Activated naive CD8-positive, alpha-beta T cell treated with anti-CD3 and anti-CD28 coated beads for 36 hours (primary cell): Measurements from ENCODE around the gene C1orf210. TPM values are rescaled to one million over a fixed set of nuclear protein-coding genes. Genes with fewer than 3 reads are reported as not detected.

Experiments
- DNase-seq: peaks from one replicate; pipeline ENCODE4 v3.0.0; 2021
- H3K27ac Mint-ChIP-seq: one replicate; pipeline ENCODE4 v1.8.0; 2022; ENCODE audit warnings: mild to moderate bottlenecking, moderate library complexity, mixed read lengths
- H3K27me3 Mint-ChIP-seq: one replicate; pipeline ENCODE4 v1.8.0; 2022; ENCODE audit warnings: mild to moderate bottlenecking, mixed read lengths
- H3K36me3 Mint-ChIP-seq: one replicate; pipeline ENCODE4 v1.8.0; 2021; ENCODE audit warnings: mild to moderate bottlenecking, mixed read lengths
- H3K4me1 Mint-ChIP-seq: one replicate; pipeline ENCODE4 v1.8.0; 2021; ENCODE audit warnings: mixed read lengths
- H3K4me3 Mint-ChIP-seq: one replicate; pipeline ENCODE4 v1.8.0; 2022; ENCODE audit warnings: mild to moderate bottlenecking, moderate library complexity, mixed read lengths
- H3K9me3 Mint-ChIP-seq: one replicate; pipeline ENCODE4 v1.8.0; 2022; ENCODE audit warnings: mixed read lengths
- total RNA-seq, 2 experiments: library from RNA; stranded (reverse); gene quantifications; one replicate each; pipeline ENCODE4 v1.2.3, GENCODE V29; 2021

C1orf210 gene
- total RNA-seq, 2 experiments from 2014 or later, result not detected

DNA sequence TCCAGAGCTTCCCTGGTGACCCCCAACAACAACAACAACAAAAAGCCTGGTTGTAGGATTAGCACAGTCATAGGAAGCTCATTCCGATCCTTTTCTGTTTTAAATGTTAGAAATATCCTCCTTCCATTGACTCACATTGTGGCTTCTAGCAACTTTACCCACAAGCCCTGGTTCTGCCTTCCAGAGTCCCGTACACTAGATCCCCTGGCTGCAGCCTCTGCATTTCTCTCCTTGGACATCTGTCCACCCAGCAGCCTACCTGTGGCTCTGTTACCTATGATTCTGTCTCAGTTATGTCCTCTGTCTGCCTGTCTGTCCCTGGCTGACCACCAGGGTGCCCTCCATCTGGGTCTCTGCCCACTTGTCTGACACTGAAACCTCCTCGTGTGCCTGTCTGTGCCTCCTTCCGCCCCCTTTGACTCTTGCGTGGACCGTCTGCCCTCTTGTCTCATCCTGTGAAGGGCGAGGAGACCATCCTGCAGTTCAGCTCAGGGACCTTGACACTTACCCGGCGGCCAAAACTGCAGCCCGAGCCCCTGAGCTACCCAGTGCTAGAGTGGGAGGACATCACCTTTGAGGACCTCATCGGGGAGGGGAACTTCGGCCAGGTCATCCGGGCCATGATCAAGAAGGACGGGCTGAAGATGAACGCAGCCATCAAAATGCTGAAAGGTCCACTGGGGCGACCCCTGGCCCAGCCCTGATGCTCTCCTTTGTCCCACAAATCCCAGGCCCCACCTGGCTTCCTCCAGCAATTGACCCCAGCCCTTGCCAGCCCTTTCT, 31.5 kb upstream of the C1orf210 start:
- Mint-ChIP-seq H3K4me3 (no peak overlapping the region), H3K27me3 (no peaks in the 10 kb centered on the region), H3K36me3 (no peaks in the 10 kb centered on the region), H3K27ac (no peak overlapping the region), H3K4me1 (no peaks in the 10 kb centered on the region), H3K9me3 (no peaks in the 10 kb centered on the region)
- no peak for DNase-seq

DNA sequence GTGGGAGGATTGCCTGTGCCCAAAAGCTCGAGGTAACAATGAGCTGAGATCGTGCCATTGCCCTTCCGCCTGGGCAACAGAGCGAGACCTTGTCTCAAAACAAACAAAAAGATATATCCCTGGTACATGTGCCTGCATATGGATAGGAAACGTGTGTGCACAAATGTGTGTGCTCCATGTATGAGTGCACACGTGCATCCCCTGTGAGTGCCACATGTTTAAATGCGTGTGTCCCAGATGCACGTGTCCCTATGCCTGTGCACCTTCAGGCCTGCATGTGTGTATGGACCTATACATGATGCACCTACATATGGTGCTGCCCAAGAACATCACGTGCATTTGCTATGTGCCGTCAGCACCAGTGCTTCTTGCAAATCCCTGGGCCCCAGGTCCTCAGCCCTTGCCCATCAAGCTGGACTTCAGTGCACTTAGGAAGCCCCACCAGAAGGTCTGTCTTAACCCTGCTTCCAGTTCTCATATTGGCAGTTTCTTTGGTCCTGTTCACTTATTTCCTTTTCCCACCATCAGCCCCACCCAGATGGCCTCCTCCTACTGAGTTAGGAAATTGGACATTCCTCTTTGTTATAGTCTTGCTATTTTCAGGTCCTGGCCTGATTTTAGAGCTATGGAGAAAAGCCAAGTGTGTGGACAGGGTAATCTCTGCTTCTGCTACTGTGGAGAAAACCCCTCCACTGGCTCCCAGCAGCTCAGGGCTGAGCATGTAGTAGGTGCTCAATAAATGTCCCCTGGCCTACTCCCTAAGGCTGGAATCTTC, 30.8 kb upstream of the C1orf210 start:
- Mint-ChIP-seq H3K9me3 (no peaks in the 10 kb centered on the region), H3K4me1 (no peaks in the 10 kb centered on the region), H3K27ac (no peak overlapping the region), H3K36me3 (no peaks in the 10 kb centered on the region), H3K4me3 (no peak overlapping the region), H3K27me3 (no peaks in the 10 kb centered on the region)
- no peak for DNase-seq

DNA sequence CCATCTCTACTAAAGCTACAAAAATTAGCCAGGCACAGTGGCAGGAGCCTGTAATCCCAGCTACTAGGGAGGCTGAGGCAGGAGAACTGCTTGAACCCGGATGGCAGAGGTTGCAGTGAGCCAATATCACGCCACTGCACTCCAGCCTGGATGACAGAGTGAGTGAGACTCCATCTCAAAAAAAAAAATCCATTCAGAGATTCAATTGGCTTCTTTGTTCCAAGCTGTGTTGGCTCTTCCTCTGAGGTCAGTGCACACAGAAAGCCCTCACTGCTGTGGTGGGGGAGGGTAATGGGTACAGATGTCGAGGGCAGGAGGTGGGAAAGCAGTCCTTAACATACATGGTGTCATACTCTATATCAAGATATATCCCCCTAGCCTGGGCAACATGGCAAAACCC, 30.1 kb upstream of the C1orf210 start:
- no peak for DNase-seq
- Mint-ChIP-seq H3K9me3 (no peaks in the 10 kb centered on the region), H3K4me3 (no peak overlapping the region)

DNA sequence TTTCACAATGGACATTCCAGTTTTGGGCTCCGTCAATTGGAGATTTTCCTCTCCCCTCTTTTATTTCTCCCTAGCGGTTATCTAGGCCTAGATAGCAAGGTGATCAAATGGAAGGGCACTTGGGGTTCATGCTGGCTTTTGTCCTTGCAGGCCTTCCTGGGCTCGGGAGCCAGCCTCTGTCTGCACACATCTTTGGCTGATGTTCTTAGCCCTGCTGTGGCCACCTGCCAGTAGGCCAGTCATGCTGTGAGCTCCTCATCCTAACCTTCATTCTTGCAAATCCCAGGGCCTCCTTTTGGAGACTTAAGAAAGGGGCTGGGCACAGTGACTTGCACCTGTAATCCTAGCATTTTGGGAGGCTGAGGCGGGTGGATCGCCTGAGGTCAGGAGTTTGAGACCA, 28.9 kb upstream of the C1orf210 start:
- Mint-ChIP-seq H3K4me3 (no peak overlapping the region), H3K27ac (no peak overlapping the region), H3K4me1 (no peaks in the 10 kb centered on the region), H3K27me3 (no peaks in the 10 kb centered on the region), H3K36me3 (no peaks in the 10 kb centered on the region), H3K9me3 (no peaks in the 10 kb centered on the region)
- DNase-seq, result no peak

More for the DNA sequence above, 30.1 kb upstream of the C1orf210 start:
- Mint-ChIP-seq H3K4me1 (no peaks in the 10 kb centered on the region), H3K27ac (no peak overlapping the region), H3K27me3 (no peaks in the 10 kb centered on the region), H3K36me3 (no peaks in the 10 kb centered on the region)

DNA sequence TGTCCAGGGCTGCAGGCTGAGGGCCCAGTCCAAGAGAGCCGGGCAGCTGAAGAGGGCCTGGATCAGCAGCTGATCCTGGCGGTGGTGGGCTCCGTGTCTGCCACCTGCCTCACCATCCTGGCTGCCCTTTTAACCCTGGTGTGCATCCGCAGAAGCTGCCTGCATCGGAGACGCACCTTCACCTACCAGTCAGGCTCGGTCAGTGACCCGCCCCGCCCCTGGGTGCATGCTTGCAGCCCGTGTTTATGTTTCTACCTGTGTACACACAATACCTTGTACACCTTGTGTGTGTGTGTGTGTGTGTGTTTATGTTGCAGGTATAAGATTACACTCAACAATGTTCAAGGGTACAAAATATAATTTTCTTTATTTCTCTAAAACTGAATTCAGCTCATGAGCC, 28.4 kb upstream of the C1orf210 start:
- Mint-ChIP-seq H3K9me3 (no peaks in the 10 kb centered on the region), H3K27ac (no peak overlapping the region), H3K4me3 (no peak overlapping the region), H3K36me3 (no peaks in the 10 kb centered on the region), H3K4me1 (no peaks in the 10 kb centered on the region), H3K27me3 (no peaks in the 10 kb centered on the region)
- DNase-seq, result no peak

DNA sequence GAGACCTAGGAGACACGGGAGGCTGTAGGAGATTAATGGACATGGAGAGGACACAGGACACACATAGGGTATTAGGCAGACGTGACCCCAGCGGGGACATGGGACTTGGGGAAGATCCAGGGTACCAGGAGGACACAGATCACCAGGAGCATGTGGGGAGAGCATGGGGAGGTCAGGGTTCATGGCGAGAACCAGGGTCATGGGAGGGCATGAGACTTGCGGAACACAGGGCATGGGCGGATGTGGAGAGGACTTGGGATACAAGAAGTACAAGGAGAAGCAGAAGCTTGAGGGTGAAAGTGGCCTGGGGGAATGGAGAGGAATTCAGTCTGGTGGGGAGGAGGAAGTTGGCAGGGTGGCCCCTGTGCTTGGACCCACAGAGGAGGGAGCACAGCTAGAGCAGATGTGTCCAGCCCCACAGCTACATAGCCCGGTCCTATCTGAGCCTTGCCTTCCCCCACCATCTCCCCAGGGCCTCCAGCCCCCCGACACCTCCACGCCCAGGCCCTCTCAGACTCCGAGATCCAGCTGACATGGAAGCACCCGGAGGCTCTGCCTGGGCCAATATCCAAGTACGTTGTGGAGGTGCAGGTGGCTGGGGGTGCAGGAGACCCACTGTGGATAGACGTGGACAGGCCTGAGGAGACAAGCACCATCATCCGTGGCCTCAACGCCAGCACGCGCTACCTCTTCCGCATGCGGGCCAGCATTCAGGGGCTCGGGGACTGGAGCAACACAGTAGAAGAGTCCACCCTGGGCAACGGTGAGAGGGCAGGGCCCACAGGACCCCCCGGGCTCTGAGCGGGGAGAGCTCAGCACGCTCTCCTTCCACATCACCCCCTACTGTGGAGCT, 27.5 kb upstream of the C1orf210 start:
- DNase-seq, result no peak
- Mint-ChIP-seq H3K9me3 (no peaks in the 10 kb centered on the region), H3K36me3 (no peaks in the 10 kb centered on the region), H3K4me1 (no peaks in the 10 kb centered on the region), H3K27ac (no peak overlapping the region), H3K27me3 (no peaks in the 10 kb centered on the region), H3K4me3 (no peak overlapping the region)

DNA sequence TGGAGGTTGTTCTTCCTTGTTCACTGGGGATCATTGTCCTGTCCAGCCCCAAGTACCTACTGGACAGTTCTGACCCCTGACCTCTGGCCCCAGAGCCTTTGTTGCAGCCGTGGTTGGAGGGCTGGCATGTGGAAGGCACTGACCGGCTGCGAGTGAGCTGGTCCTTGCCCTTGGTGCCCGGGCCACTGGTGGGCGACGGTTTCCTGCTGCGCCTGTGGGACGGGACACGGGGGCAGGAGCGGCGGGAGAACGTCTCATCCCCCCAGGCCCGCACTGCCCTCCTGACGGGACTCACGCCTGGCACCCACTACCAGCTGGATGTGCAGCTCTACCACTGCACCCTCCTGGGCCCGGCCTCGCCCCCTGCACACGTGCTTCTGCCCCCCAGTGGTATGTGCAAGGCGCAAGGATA, 26.8 kb upstream of the C1orf210 start:
- Mint-ChIP-seq H3K27ac (no peak overlapping the region), H3K27me3 (no peaks in the 10 kb centered on the region), H3K4me3 (no peak overlapping the region), H3K36me3 (no peaks in the 10 kb centered on the region), H3K9me3 (no peaks in the 10 kb centered on the region), H3K4me1 (no peaks in the 10 kb centered on the region)
- no peak for DNase-seq

DNA sequence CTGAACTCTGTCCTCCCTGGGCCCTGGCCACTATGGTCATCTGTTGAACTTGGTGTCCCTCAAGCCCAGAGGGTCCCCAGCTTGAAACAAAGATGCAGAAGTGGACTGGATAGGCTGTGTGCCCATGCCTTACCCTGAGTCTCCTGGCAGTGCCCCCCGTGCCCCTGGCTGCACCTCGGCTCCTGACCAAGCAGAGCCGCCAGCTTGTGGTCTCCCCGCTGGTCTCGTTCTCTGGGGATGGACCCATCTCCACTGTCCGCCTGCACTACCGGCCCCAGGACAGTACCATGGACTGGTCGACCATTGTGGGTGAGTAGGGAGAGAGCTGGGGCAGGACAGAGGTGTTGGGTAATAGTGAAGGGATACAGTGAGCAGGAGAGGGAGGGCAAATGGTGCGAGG, 26.1 kb upstream of the C1orf210 start:
- H3K27me3 Mint-ChIP-seq, result no peaks in the 10 kb centered on the region
- H3K36me3 Mint-ChIP-seq, result no peaks in the 10 kb centered on the region
- DNase-seq, result no peak
- no peak overlapping the region for H3K4me3 Mint-ChIP-seq
- H3K27ac Mint-ChIP-seq, result no peak overlapping the region
- no peaks in the 10 kb centered on the region for H3K9me3 Mint-ChIP-seq
- H3K4me1 Mint-ChIP-seq, result no peaks in the 10 kb centered on the region

DNA sequence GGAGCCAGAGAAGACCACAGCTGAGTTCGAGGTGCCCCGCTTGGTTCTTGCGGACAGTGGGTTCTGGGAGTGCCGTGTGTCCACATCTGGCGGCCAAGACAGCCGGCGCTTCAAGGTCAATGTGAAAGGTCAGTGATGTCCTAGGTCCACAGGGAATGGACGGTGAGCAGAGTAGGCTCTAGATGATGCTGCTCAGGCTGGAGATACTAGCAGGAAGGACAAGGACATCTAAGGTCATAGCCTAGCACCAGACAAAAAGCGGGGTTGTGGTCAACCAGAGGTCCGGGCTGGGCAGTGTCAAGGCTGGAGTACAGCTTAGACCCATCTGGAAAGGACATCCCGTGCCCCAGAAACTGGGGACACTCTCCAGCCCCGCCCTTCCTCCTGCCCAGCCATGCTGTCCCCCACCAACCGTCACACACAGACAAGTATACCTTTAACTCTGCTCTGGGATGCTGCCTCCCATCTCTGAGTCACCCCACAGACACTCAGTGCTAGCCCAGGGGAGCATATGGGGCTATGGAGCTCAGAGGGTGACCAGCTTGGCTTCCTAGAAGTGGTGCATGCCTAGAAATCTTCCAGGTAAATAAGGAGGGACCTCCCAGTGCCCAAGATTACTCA, 24.1 kb upstream of the C1orf210 start:
- Mint-ChIP-seq H3K36me3 (no peaks in the 10 kb centered on the region), H3K9me3 (no peaks in the 10 kb centered on the region), H3K27me3 (no peaks in the 10 kb centered on the region), H3K4me3 (no peak overlapping the region), H3K27ac (no peak overlapping the region), H3K4me1 (no peaks in the 10 kb centered on the region)
- no peak for DNase-seq

DNA sequence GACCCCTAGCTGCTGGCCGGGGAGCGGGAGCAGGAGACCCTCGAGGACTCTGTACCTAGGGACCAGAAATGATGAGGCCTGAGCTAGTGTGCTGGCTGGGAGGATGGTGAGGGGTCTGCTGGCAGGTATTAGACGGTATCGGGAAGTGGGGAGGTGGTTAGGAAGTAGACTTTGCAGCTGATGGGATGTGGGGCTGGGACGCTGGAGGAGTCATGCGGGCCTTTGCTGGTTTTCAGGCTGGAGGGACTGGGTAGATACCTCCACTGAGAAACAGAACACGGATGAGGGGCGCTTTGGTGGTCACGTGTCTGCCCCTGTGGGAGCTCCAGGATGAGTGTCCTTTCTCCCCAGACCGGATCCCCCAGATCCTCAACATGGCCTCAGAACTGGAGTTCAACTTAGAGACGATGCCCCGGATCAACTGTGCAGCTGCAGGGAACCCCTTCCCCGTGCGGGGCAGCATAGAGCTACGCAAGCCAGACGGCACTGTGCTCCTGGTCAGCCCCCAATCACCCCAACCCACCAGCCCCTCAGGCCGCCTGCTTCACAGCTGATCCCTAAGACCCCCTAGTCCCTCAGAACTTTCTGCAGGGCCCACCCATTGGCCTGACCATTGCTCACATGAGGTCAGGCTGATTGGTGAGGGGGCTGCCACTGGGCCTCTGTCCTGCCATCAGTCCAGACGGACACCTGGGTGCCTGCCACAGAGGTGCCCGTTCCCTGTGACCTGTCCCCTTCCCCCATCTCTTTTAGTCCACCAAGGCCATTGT, 23.4 kb upstream of the C1orf210 start:
- Mint-ChIP-seq H3K27me3 (no peaks in the 10 kb centered on the region), H3K4me1 (no peaks in the 10 kb centered on the region), H3K36me3 (no peaks in the 10 kb centered on the region), H3K27ac (no peak overlapping the region), H3K4me3 (no peak overlapping the region), H3K9me3 (no peaks in the 10 kb centered on the region)
- DNase-seq, result no peak

DNA sequence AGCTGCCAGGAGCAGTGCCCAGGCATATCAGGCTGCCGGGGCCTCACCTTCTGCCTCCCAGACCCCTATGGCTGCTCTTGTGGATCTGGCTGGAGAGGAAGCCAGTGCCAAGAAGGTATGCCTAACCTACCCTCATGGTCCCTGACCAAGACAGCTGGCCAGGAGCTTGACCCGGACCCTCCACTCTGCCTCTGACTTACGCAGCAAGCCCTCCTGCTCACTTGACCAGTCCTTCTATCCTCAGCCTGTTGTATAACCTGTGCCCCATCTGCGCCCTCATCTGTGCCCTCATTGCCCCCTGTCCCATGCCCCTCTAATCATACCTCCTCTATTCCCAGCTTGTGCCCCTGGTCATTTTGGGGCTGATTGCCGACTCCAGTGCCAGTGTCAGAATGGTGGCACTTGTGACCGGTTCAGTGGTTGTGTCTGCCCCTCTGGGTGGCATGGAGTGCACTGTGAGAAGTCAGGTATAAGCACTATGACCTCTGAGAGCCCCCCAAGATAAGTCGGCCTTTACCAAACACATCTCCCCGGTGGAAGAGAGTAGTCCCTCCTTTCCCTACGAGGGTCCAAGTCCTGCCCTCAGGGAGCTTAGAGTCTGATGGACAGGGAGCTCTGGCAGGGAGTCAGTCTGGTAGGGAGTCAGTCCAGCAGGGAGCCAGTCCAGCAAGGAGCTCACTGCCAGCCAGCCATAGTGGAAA, 22.2 kb upstream of the C1orf210 start:
- no peaks in the 10 kb centered on the region for H3K36me3 Mint-ChIP-seq
- H3K27ac Mint-ChIP-seq, result no peak overlapping the region
- DNase-seq, result no peak

DNA sequence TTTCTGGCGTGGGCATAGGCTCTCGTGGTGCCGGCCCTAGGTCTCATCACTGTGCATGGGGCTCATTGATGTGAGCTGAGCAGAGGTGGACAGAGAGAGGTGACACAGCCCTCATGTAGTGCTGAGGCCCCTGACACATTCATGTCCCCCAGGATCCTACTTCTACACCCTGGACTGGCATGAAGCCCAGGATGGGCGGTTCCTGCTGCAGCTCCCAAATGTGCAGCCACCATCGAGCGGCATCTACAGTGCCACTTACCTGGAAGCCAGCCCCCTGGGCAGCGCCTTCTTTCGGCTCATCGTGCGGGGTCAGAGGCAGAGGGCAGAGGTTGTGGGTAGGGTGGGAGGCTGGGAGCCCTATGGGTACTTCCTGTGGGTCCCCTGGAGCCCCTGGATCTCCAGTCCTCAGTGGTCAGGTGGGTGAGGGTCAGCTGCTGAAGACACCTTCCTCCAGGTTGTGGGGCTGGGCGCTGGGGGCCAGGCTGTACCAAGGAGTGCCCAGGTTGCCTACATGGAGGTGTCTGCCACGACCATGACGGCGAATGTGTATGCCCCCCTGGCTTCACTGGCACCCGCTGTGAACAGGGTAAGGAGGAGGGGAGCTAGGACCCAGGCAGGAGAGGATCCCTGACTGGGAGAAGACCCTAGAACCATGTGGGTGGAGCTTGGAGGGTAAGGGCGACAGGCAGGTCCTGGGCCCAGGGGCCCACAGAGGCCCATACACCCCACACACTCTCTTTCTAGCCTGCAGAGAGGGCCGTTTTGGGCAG, 21.5 kb upstream of the C1orf210 start:
- no peak overlapping the region for H3K27ac Mint-ChIP-seq
- no peaks in the 10 kb centered on the region for H3K9me3 Mint-ChIP-seq
- no peaks in the 10 kb centered on the region for H3K27me3 Mint-ChIP-seq
- no peaks in the 10 kb centered on the region for H3K4me1 Mint-ChIP-seq
- no peaks in the 10 kb centered on the region for H3K36me3 Mint-ChIP-seq
- no peak for DNase-seq
- H3K4me3 Mint-ChIP-seq, result no peak overlapping the region

More for the DNA sequence above, 22.2 kb upstream of the C1orf210 start:
- H3K27me3 Mint-ChIP-seq, result no peaks in the 10 kb centered on the region
- no peaks in the 10 kb centered on the region for H3K9me3 Mint-ChIP-seq
- no peak overlapping the region for H3K4me3 Mint-ChIP-seq
- H3K4me1 Mint-ChIP-seq, result no peaks in the 10 kb centered on the region

DNA sequence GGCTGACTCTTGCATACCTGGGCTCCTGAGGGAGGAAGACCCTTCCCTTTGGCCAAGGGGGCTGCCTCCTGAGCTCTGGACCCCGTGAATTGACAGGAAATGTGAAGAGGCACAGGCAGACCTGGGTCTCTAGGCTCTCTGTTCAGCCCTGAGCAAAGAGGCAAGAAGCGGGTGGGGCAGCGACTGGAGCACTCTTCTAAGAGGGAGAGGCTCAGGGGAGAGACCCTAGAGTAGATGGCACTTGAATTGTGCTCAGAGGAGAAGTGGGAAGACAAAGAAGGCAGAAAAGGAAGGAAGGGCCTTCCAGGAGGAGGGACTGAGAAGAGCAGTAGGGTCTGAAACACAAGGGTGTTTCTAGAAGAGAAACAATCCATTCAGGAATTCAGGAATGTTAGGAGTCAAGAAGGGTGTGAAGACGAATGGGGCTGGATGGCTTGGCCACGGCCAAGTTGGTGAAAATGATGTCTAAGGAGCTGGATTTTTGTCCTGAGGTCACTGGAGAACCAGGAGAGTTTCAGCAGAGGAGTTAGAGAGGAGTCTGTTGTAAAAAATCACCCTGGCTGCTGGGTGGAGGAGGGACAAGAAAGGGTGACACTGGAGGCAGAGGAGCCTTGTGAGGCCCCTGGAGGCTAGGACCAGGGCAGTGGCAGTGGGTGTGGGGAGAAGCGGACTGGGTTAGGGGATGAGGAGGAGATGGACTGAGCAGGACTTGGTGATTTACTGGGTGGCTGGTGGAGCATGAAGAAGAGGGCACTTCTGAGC, 20.7 kb upstream of the C1orf210 start:
- H3K27ac Mint-ChIP-seq, result no peak overlapping the region
- no peaks in the 10 kb centered on the region for H3K36me3 Mint-ChIP-seq
- no peaks in the 10 kb centered on the region for H3K4me1 Mint-ChIP-seq
- H3K9me3 Mint-ChIP-seq, result no peaks in the 10 kb centered on the region
- H3K4me3 Mint-ChIP-seq, result no peak overlapping the region
- no peaks in the 10 kb centered on the region for H3K27me3 Mint-ChIP-seq
- DNase-seq, result no peak
